ENCODE results near the gene OR4M1.
"Not testable (repeated sequence)": the region's sequence is repeated elsewhere in the genome, so short reads cannot be mapped to it uniquely, and the experiment has no call there.

The OR4M1 gene

GRCh38 chr14:19773204-19773603 lies at the start of gene OR4M1:
Gene OR4M1 (plus strand): TSS chr14:19773504. CDS start chr14:19780323, 6,819 bp downstream.
- DNase-seq: not testable (repeated sequence)

- no peak for DNase-seq
Measured at GRCh38 chr14:19729359-19729758, 43.9 kb upstream of the OR4M1 start.

- no peak for DNase-seq
Measured at GRCh38 chr14:19729763-19730162, 43.5 kb upstream of the OR4M1 start.

GRCh38 chr14:19733893-19734292 lies 39.4 kb upstream of the OR4M1 start:
- DNase-seq: not testable (repeated sequence)

GRCh38 chr14:19743256-19743655 lies 30.0 kb upstream of the OR4M1 start, which contains the start of gene OR4Q3:
Gene OR4Q3 (plus strand): TSS chr14:19743571.
- DNase-seq: no peak

GRCh38 chr14:19752316-19752715 lies 21.0 kb upstream of the OR4M1 start:
- not testable (repeated sequence) for DNase-seq

- DNase-seq: no peak
Measured at GRCh38 chr14:19754172-19754571, 19.1 kb upstream of the OR4M1 start.

GRCh38 chr14:19771491-19771890 lies 1.8 kb upstream of the OR4M1 start:
- not testable (repeated sequence) for DNase-seq

GRCh38 chr14:19771895-19772430 lies 1.3 kb upstream of the OR4M1 start:
- no peak for DNase-seq

- not testable (repeated sequence) for DNase-seq
Measured at GRCh38 chr14:19772454-19772853, 850 bp upstream of the OR4M1 start.

- DNase-seq: no peak
Measured at GRCh38 chr14:19775587-19775986, 2.3 kb downstream of the OR4M1 start.

- DNase-seq: not testable (repeated sequence)
Measured at GRCh38 chr14:19785848-19786247, 12.5 kb downstream of the OR4M1 start.

- DNase-seq: not testable (repeated sequence)
Measured at GRCh38 chr14:19787318-19787717, 14.0 kb downstream of the OR4M1 start.

GRCh38 chr14:19788150-19788549 lies 14.8 kb downstream of the OR4M1 start:
- not testable (repeated sequence) for DNase-seq

- DNase-seq: not testable (repeated sequence)
Measured at GRCh38 chr14:19796520-19797108, 23.3 kb downstream of the OR4M1 start.

GRCh38 chr14:19799880-19800279 lies 26.6 kb downstream of the OR4M1 start:
- DNase-seq: no peak

GRCh38 chr14:19800282-19801117 lies 27.2 kb downstream of the OR4M1 start:
- DNase-seq: no peak

- no peak for DNase-seq
Measured at GRCh38 chr14:19801118-19801464, 27.8 kb downstream of the OR4M1 start.

GRCh38 chr14:19803470-19803869 lies 30.2 kb downstream of the OR4M1 start, which contains the start of gene OR4N2:
Gene OR4N2 (plus strand): TSS chr14:19803770. CDS start chr14:19827449, 23,679 bp downstream.
- DNase-seq: not testable (repeated sequence)

- not testable (repeated sequence) for DNase-seq
Measured at GRCh38 chr14:19813171-19813920, 40.0 kb downstream of the OR4M1 start.

- DNase-seq: not testable (repeated sequence)
Measured at GRCh38 chr14:19819879-19820278, 46.6 kb downstream of the OR4M1 start.

GRCh38 chr14:19821016-19821415 lies 47.7 kb downstream of the OR4M1 start:
- not testable (repeated sequence) for DNase-seq

- no peak for DNase-seq
Measured at GRCh38 chr14:19823178-19823577, 49.9 kb downstream of the OR4M1 start.

All from CD4-positive, alpha-beta T cell treated with Interleukin-4 for 1 hour (primary cell).